IMR-90 (cell line): ENCODE results near the gene RELN. TPM values are rescaled to one million over a fixed set of nuclear protein-coding genes. Genes with fewer than 3 reads are reported as not detected.

Experiments
- ATAC-seq: fragments of 200-7000 bp; cut with Tn5 transposase; 2 replicates; pipeline ENCODE4 v1.9.1; 2020; ENCODE audit warnings: low read depth, mild to moderate bottlenecking, moderate library complexity
- BruUV-seq: library from RNA; stranded (reverse); fragments of 400-500 nt; replicated peaks from 2 replicates; lab custom pipeline; 2021; lab: Mats Ljungman, UMichigan
- CTCF ChIA-PET: fragments of 300-600 bp; formaldehyde crosslinking; extraction: SDS; loops from one replicate; lab custom pipeline; 2021; ENCODE audit warnings: antibody characterized with exemption; lab: Yijun Ruan, JAX
- POLR2A ChIA-PET: fragments of 300-600 bp; sonication (Branson Sonifier 250); formaldehyde crosslinking; loops from one replicate; lab custom pipeline; 2022; ENCODE audit warnings: antibody characterized with exemption; ENCODE audit not compliant: unreplicated experiment; lab: Charles Lee
- DNase-seq: peaks from one replicate; pipeline ENCODE4 v3.0.0; 2013
- H2AFZ ChIP-seq: replicated peaks from 2 replicates; pipeline ENCODE3; 2013; ENCODE audit warnings: low read length, mild to moderate bottlenecking; ENCODE audit not compliant: poor library complexity
- H2AK5ac ChIP-seq: 2 replicates; pipeline ENCODE4 v1.6.1; 2013; ENCODE audit warnings: low read depth, low read length, inconsistent platforms
- H2AK9ac ChIP-seq: replicated peaks from 2 replicates; pipeline ENCODE3; 2013; ENCODE audit warnings: mild to moderate bottlenecking, low read depth, low read length, moderate library complexity; ENCODE audit not compliant: poor library complexity
- H2BK120ac ChIP-seq: 2 replicates; pipeline ENCODE4 v1.6.1; 2013; ENCODE audit warnings: low read depth, low read length, inconsistent platforms
- H2BK15ac ChIP-seq: 3 replicates; pipeline ENCODE4 v1.6.1; 2013; ENCODE audit warnings: low read depth, low read length, inconsistent platforms
- H2BK20ac ChIP-seq: 2 replicates; pipeline ENCODE4 v1.6.1; 2013; ENCODE audit warnings: low read depth, mild to moderate bottlenecking, inconsistent platforms, low read length, moderate library complexity
- H2BK5ac ChIP-seq: 2 replicates; pipeline ENCODE4 v1.6.1; 2013; ENCODE audit warnings: mild to moderate bottlenecking, low read depth, low read length, inconsistent platforms; ENCODE audit not compliant: poor library complexity, severe bottlenecking
- H3K14ac ChIP-seq: replicated peaks from 2 replicates; pipeline ENCODE4 v1.6.1; 2013; ENCODE audit warnings: low read depth, low read length, inconsistent platforms
- H3K18ac ChIP-seq: 2 replicates; pipeline ENCODE4 v1.6.1; 2013; ENCODE audit warnings: low read depth, low read length, control low read depth
- H3K23ac ChIP-seq: 2 replicates; pipeline ENCODE4 v1.6.1; 2013; ENCODE audit warnings: low read depth, low read length, inconsistent platforms
- H3K27ac ChIP-seq: 2 replicates; pipeline ENCODE4 v1.5.1; 2013; ENCODE audit warnings: mild to moderate bottlenecking, control low read depth, low read length; ENCODE audit not compliant: insufficient read depth
- H3K27me3 ChIP-seq: 2 replicates; pipeline ENCODE4 v1.6.1; 2013; ENCODE audit warnings: low read length; ENCODE audit not compliant: control insufficient read depth, insufficient read depth
- H3K36me3 ChIP-seq: 2 replicates; pipeline ENCODE4 v1.6.1; 2013; ENCODE audit warnings: low read length, mixed read lengths; ENCODE audit not compliant: control insufficient read depth, insufficient read depth
- H3K4ac ChIP-seq: 2 replicates; pipeline ENCODE4 v1.6.1; 2013; ENCODE audit warnings: low read depth, low read length, inconsistent platforms
- H3K4me1 ChIP-seq: 2 replicates; pipeline ENCODE4 v1.6.1; 2013; ENCODE audit warnings: low read length, mixed read lengths; ENCODE audit not compliant: control insufficient read depth, insufficient read depth
- H3K4me2 ChIP-seq: 2 replicates; pipeline ENCODE4 v1.6.1; 2013; ENCODE audit warnings: low read depth, mild to moderate bottlenecking, control low read depth, low read length, moderate library complexity
- H3K4me3 ChIP-seq: 2 replicates; pipeline ENCODE4 v1.5.1; 2013; ENCODE audit warnings: low read depth, mild to moderate bottlenecking, control low read depth, low read length, moderate library complexity; ENCODE audit not compliant: insufficient read depth
- H3K56ac ChIP-seq: 2 replicates; pipeline ENCODE4 v1.6.1; 2013; ENCODE audit warnings: low read length, inconsistent platforms; ENCODE audit not compliant: insufficient read depth; ENCODE audit errors: extremely low read depth
- H3K79me1 ChIP-seq, 2 experiments: 2 replicates each; pipeline ENCODE4 v1.6.1; 2013; ENCODE audit warnings: low read length in 2 of 2, inconsistent platforms in 1 of 2, low read depth in 1 of 2
- H3K9ac ChIP-seq: 2 replicates; pipeline ENCODE4 v1.6.1; 2013; ENCODE audit warnings: low read depth, low read length, control low read depth
- H3K9me1 ChIP-seq: 2 replicates; pipeline ENCODE4 v1.6.1; 2013; ENCODE audit warnings: low read length, inconsistent platforms; ENCODE audit not compliant: insufficient read depth
- H3K9me3 ChIP-seq: 2 replicates; pipeline ENCODE4 v1.6.1; 2013; ENCODE audit warnings: low read length; ENCODE audit not compliant: control insufficient read depth, insufficient read depth
- H4K20me1 ChIP-seq: 2 replicates; pipeline ENCODE4 v1.6.1; 2013; ENCODE audit warnings: low read length, inconsistent platforms; ENCODE audit not compliant: insufficient read depth
- H4K5ac ChIP-seq: 2 replicates; pipeline ENCODE4 v1.6.1; 2013; ENCODE audit warnings: mild to moderate bottlenecking, low read depth, low read length, control low read depth
- H4K8ac ChIP-seq, 2 experiments: 2 replicates each; pipeline ENCODE4 v1.6.1; 2013; ENCODE audit warnings: low read depth in 2 of 2, low read length in 2 of 2, control low read depth in 1 of 2, inconsistent platforms in 1 of 2
- H4K91ac ChIP-seq: 2 replicates; pipeline ENCODE4 v1.6.1; 2013; ENCODE audit warnings: low read depth, low read length, inconsistent platforms; ENCODE audit not compliant: insufficient read depth
- ELK1 ChIP-seq: fragments of 150-350 bp; IDR thresholded peaks from 2 replicates; pipeline ENCODE4 v1.6.1; 2016; ENCODE audit warnings: low read depth, mild to moderate bottlenecking, low read length, moderate library complexity, borderline replicate concordance
- POLR2A ChIP-seq: IDR thresholded peaks from 2 replicates; pipeline ENCODE4 v1.6.1; 2012; ENCODE audit warnings: mild to moderate bottlenecking, low read depth, low read length
- RFX5 ChIP-seq: IDR thresholded peaks from 2 replicates; pipeline ENCODE4 v1.8.0; 2012; ENCODE audit warnings: low read depth, mild to moderate bottlenecking, low read length, moderate library complexity
- SMC3 ChIP-seq: fragments of 150-350 bp; IDR thresholded peaks from 2 replicates; pipeline ENCODE4 v1.6.1; 2016; ENCODE audit warnings: low read depth, mild to moderate bottlenecking, antibody characterized with exemption, low read length, moderate library complexity
- WGBS, 2 experiments: methylation state at CpG; one replicate each; pipeline versions ENCODE4 v1.1.5 to v1.1.7; 2013; ENCODE audit warnings: missing lambda C conversion rate in 2 of 2; ENCODE audit not compliant: insufficient read length in 1 of 2; ENCODE audit errors: extremely low coverage in 2 of 2; 5-methylcytosine and 5-hydroxymethylcytosine counted together
- dilution Hi-C: fragments of 300-500 bp; cut with HindIII; formaldehyde crosslinking; loops from one replicate; pipeline ENCODE4 v1.14.3; 2018; ENCODE audit warnings: low sequenced_read_pairs; ENCODE audit not compliant: unreplicated experiment
- in situ Hi-C: fragments of 300-500 bp; cut with MboI; formaldehyde crosslinking; loops from 3 replicates; pipeline ENCODE4 v1.14.3; 2019; ENCODE audit warnings: low sequenced_read_pairs, inconsistent platforms, mixed read lengths
- intact Hi-C: fragments of 100-400 bp; cut with micrococcal nuclease; formaldehyde crosslinking; loops from 2 replicates; pipeline ENCODE4 v1.10.0; 2022
- polyA plus RNA-seq, 3 experiments: library from polyadenylated mRNA; depleted of rRNA; stranded (reverse); fragments of >200 nt; gene quantifications; 2 replicates each; pipeline ENCODE4 v1.2.3, GENCODE V29; 2012; ENCODE audit warnings: low replicate concordance in 1 of 3
- total RNA-seq: library from RNA; depleted of rRNA; stranded (reverse); fragments of >200 nt; gene quantifications from 2 replicates; pipeline ENCODE4 v1.2.3, GENCODE V29; 2012
- TF ChIP-seq, protein P1 (sequence below): conservative IDR thresholded peaks from 2 replicates; pipeline ENCODE4 v1.5.1; 2012; ENCODE audit warnings: mild to moderate bottlenecking, low read depth, low read length, improper control_type of control experiment

RELN gene
- total and polyA plus RNA-seq, 2 of the 4 experiments (the other 2 are of a cell fraction), result 14.7 to 23.7 TPM

- H3K4me2 ChIP-seq, result no peak overlapping the region
- no peak overlapping the region for H3K18ac ChIP-seq
- BruUV-seq, result no TSS peak
- no peaks in the 10 kb centered on the region for H3K9me3 ChIP-seq
- H3K79me1 ChIP-seq, result no peaks in the 10 kb centered on the region
- H4K91ac ChIP-seq, result no peak overlapping the region
- intact Hi-C loops (no loop called here), in situ Hi-C loops (no loop called here), dilution Hi-C loops (no loop called here)
- H4K8ac ChIP-seq, result no peak overlapping the region
- H3K56ac ChIP-seq, result no peak overlapping the region
- no peak for ATAC-seq
- H2BK15ac ChIP-seq, result no peak overlapping the region
- H3K36me3 ChIP-seq, result peaks cover 6% of the 10 kb centered on the region; the same call in 1 of the 2 replicates
- no peak overlapping the region for H3K14ac ChIP-seq
- no peak for DNase-seq
- no peak overlapping the region for H3K27ac ChIP-seq
- H4K5ac ChIP-seq, result no peak overlapping the region
- H3K4me3 ChIP-seq, result no peak overlapping the region
- H3K27me3 ChIP-seq, result no peaks in the 10 kb centered on the region
- no peak overlapping the region for H2BK20ac ChIP-seq
- H2AK5ac ChIP-seq, result no peak overlapping the region
- H3K23ac ChIP-seq, result no peak overlapping the region
- 33% methylated on average over 1 of the region's 2 CpGs; no CpG with 5 or more reads in 1 of the 2 experiments for WGBS, 2 experiments
- H3K9me1 ChIP-seq, result no peaks in the 10 kb centered on the region
- no peak overlapping the region for H2BK120ac ChIP-seq
- H4K20me1 ChIP-seq, result no peaks in the 10 kb centered on the region
- H3K4me1 ChIP-seq, result no peaks in the 10 kb centered on the region
- H3K9ac ChIP-seq, result no peak overlapping the region
- CTCF ChIA-PET, result no interaction called here
- POLR2A ChIA-PET, result interaction anchor here (0.6 kb wide), 1 partner anchor 8 kb away, joined by 3 read pairs; no protein-coding TSS in a partner anchor
- H2BK5ac ChIP-seq, result no peak overlapping the region
- TF ChIP-seq POLR2A (no peak), SMC3 (no peak), RFX5 (no peak), ELK1 (no peak)
- TF ChIP-seq, protein P1, sequence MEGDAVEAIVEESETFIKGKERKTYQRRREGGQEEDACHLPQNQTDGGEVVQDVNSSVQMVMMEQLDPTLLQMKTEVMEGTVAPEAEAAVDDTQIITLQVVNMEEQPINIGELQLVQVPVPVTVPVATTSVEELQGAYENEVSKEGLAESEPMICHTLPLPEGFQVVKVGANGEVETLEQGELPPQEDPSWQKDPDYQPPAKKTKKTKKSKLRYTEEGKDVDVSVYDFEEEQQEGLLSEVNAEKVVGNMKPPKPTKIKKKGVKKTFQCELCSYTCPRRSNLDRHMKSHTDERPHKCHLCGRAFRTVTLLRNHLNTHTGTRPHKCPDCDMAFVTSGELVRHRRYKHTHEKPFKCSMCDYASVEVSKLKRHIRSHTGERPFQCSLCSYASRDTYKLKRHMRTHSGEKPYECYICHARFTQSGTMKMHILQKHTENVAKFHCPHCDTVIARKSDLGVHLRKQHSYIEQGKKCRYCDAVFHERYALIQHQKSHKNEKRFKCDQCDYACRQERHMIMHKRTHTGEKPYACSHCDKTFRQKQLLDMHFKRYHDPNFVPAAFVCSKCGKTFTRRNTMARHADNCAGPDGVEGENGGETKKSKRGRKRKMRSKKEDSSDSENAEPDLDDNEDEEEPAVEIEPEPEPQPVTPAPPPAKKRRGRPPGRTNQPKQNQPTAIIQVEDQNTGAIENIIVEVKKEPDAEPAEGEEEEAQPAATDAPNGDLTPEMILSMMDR, result no peak
- no peak overlapping the region for H3K4ac ChIP-seq
- no peak overlapping the region for H2AFZ ChIP-seq
- H2AK9ac ChIP-seq, result no peak overlapping the region
Observed at GRCh38 chr7:103480771-103481170, 508.7 kb downstream of the RELN start.
